Frontal cortex (tissue), 1 donor: ENCODE results near the gene SPP2. TPM values are rescaled to one million over a fixed set of nuclear protein-coding genes. Genes with fewer than 3 reads are reported as not detected.

ENCODE experiments used
- total RNA-seq: library from RNA; depleted of rRNA; stranded (reverse); fragments of >200 nt; gene quantifications from one replicate; pipeline ENCODE4 v1.2.3, GENCODE V29; 2014

Gene SPP2
- total RNA-seq, 1 donor from 2014 or later: not detected

Other genes with a start within 250 kb of the SPP2 start
- gene HJURP, start 196.2 kb upstream of the SPP2 start, total RNA-seq: 2.0 TPM
- 0.41 TPM for gene TRPM8, start 133.3 kb upstream of the SPP2 start, total RNA-seq